ENCODE data around the gene STK26.
A peak's percentile ranks its signal among the peaks of the same experiment; 100 is the strongest.
"Not testable (repeated sequence)": the region's sequence is repeated elsewhere in the genome, so short reads cannot be mapped to it uniquely, and the experiment has no call there.

The STK26 gene

DNA sequence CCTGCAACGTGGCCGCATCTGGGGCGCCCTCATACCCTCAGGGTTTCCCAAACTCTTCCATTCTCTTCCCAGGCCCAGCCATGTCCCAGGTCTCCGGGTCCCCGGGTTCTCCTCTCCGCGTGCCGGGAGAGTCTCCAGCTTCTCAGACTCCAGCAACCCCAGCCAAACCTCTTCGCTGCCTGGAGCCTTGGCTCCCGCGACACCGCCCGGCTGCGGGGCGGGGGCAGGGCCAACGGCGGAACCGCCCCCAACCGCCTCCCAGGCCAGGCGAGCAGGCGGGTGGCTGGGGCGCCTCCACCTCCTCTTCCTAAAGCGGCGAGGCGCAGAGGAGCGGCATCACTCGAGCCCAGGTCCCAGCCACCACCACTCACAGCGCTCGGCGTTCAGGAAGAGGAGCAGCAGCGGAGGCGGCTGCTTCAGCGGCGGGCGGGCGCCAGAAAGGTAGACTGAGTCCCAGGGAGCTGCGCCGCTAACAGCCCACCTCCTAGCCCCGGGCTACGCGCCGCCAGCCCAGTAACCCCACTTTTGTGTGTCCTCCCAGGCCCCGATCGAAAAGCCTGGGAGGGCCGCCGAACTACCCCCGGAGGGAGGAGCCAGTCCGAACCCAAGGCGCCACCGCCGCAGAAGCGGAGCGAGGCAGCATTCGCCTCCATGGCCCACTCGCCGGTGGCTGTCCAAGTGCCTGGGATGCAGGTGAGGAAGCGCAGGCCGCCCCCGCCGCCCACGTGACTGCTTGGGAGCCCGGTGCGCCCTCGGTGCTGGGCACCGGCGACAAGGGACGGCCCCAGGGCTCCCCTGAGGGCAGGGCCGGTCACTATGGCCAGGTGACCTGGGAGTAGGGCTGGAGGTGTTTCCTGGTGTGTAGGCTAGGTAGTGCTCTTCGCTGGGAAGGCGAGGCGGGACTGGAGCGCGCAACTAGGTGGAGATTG is at the start of gene STK26:
Gene STK26, plus strand, starts transcription at position 336 of the 929 bp plus-strand sequence. Its CDS starts 316 bp downstream, at position 652.
- peak; percentile 46 for DNase-seq (ENCODE audit: low read depth)

DNA sequence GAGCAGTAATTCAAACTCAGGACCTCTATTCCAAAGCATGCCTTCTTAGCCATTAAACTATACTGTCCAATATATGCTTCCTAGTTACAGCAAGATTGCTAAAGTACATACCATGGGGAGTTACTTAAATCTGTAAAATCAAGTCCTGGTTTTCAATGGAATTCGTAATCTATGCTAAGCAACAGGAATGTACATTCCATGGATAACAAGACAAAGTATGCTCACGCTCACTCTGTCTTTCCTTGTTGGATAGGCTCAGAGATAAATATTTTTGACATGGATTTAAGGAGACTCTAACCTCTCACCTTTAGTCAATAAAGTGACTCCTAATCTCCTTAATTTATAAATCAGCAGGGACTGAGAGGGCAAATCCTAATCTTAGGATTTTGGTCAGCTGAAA is 47.3 kb upstream of the STK26 start:
- DNase-seq (ENCODE audit: low read depth) = no peak

- no peak for DNase-seq (ENCODE audit: low read depth)
Observed at GRCh38 chrX:131977619-131978018, 45.5 kb upstream of the STK26 start.

- DNase-seq (ENCODE audit: low read depth) = no peak
Observed at GRCh38 chrX:131979116-131979515, 44.0 kb upstream of the STK26 start.

DNA sequence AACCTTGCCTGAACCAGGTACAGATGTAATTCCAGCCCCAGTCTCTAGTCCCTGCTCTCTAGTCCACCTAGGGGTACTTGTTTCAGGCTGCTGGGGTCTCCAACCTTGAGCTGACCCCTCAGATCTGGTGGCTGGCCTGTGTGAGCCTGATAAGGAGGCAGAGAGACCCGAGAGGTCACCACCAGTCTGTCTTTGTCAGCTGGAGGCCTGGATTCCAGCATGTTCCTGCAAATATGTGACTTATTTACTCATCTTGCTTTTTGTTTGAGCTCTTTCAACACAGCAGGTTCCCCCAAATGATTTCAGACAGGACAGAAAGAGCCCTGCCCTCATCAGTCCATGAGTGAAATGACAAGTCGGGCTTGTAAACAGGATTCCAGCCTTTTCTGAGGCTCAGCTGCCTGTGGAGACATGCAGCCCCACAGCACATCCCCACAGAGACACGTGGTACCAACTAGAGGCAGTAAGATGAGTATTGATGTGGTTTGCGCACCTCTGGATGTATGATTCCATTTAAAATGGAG is 37.5 kb upstream of the STK26 start:
- DNase-seq (ENCODE audit: low read depth) = no peak

- no peak for DNase-seq (ENCODE audit: low read depth)
Observed at GRCh38 chrX:131987252-131987651, 35.9 kb upstream of the STK26 start.

GRCh38 chrX:131988236-131988635 is 34.9 kb upstream of the STK26 start:
- DNase-seq (ENCODE audit: low read depth) = no peak

- no peak for DNase-seq (ENCODE audit: low read depth)
Observed at GRCh38 chrX:132001127-132001526, 22.0 kb upstream of the STK26 start.

DNA sequence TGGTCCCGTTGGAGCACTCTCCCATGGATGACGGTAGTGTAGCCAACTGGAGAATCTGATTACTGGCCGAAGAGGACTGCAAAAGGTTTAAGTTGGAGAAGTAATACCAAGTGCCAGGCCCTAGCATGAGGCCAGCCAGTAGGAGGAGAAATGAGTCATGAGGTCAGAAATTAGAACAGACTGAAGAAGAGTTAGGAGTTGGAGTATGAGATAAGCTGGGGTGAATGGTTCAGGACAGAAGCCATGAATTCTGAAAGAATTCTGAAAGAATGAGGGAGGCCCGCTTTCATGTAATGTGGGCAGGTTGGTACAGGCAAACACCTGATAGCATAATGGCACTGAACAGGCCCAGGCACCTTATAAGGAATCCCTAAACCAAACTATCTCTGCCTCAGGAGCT is 18.4 kb upstream of the STK26 start:
- no peak for DNase-seq (ENCODE audit: low read depth)

GRCh38 chrX:132009350-132009749 is 13.8 kb upstream of the STK26 start:
- no peak for DNase-seq (ENCODE audit: low read depth)

- not testable (repeated sequence) for DNase-seq (ENCODE audit: low read depth)
Observed at GRCh38 chrX:132010213-132010612, 12.9 kb upstream of the STK26 start.

GRCh38 chrX:132015875-132016274 is 7.2 kb upstream of the STK26 start:
- no peak for DNase-seq (ENCODE audit: low read depth)

- DNase-seq (ENCODE audit: low read depth) = no peak
Observed at GRCh38 chrX:132016628-132017430, 6.3 kb upstream of the STK26 start.

GRCh38 chrX:132017431-132018185 is 5.5 kb upstream of the STK26 start:
- DNase-seq (ENCODE audit: low read depth) = no peak

GRCh38 chrX:132022198-132022966 is 720 bp upstream of the STK26 start:
- DNase-seq (ENCODE audit: low read depth) = no peak

- DNase-seq (ENCODE audit: low read depth) = no peak
Observed at GRCh38 chrX:132023896-132024386, 839 bp downstream of the STK26 start.

GRCh38 chrX:132025041-132025440 is 1.9 kb downstream of the STK26 start:
- DNase-seq (ENCODE audit: low read depth) = no peak

DNA sequence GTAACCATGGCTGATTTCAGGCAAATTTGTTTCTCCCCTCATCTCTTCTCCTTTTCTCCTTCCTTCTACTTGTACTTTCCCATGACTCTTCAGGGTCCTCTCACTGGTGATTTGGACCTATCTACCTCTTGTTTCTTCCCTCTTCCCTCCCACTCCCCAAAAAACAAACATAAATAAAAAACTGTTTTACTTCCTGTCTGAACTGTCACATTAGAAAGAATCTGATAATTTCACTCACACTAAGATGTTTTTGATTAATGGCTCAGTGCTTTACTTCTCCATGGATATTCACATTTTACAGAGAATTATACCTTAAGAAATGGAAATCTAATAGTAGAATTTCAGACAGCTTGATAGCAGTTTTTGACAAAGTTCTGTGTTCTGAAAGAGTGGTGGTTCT is 7.2 kb downstream of the STK26 start:
- DNase-seq (ENCODE audit: low read depth) = no peak

DNA sequence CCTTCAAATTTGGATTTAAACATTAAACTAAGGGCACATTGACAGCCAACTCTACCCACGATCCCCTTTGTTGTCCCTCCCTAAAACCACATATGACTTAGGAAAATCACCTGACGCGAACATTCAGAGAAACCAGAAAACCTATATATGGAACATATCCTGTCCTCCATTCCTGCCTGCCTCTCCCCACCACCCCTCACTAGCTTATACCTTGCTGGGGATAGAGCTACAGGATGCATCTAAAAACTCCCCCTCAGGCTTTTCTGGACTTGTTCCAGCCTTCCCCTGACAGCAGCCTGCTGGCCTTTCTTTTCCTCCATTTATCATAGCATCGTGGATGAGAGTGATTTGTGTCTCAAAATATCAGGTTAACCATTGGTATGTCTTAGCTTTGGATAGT is 8.8 kb downstream of the STK26 start:
- no peak for DNase-seq (ENCODE audit: low read depth)

GRCh38 chrX:132033166-132033565 is 10.1 kb downstream of the STK26 start:
- no peak for DNase-seq (ENCODE audit: low read depth)

DNA sequence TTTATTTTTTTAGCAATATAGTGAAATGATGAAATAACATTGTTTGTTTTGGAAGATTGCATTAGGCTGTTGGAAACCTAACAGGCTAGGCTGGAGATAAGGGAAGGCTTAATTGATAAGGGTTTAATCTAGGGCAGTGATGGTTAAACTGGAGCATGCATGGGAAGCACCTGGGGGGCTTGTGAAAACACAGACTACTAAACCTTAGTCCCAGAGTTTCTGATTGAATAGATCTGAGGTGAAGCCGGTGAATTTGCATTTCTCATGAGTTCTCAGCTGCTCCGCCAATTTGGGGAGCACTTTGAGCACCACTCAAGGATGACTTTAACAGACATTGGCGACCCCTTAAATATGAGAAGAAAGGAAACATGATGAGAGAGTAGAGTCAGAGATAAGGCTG is 11.5 kb downstream of the STK26 start:
- no peak for DNase-seq (ENCODE audit: low read depth)
